Measurements from ENCODE around the gene PPP6R2. TPM values are rescaled to one million over a fixed set of nuclear protein-coding genes. Genes with fewer than 3 reads are reported as not detected.

Gene PPP6R2
- total RNA-seq (2022; extraction: Qiagen RNA extraction) = 9.9 to 13.3 TPM (median 12.8 TPM) in 5 replicates

GRCh38 chr22:50342651-50343540 is at the start of gene PPP6R2:
Gene PPP6R2, plus strand, starts transcription at chr22:50343327. Its CDS starts 50,582 bp downstream, at chr22:50393909.

GRCh38 chr22:50306753-50307749 is 36.1 kb upstream of the PPP6R2 start, which contains the start of gene PLXNB2:
Gene PLXNB2, minus strand, starts transcription at chr22:50307646. Its CDS starts 17,062 bp downstream, at chr22:50290584.

GRCh38 chr22:50326956-50327710 is 16.0 kb upstream of the PPP6R2 start, which contains the start of gene DENND6B:
Gene DENND6B, minus strand, starts transcription at chr22:50327012. Its CDS starts 24 bp downstream, at chr22:50326988.

GRCh38 chr22:50474710-50475651 is 131.9 kb downstream of the PPP6R2 start, which contains the start of gene SBF1:
Gene SBF1, minus strand, starts transcription at chr22:50475035. Its CDS starts 195 bp downstream, at chr22:50474840.

GRCh38 chr22:50481440-50482106 is 138.4 kb downstream of the PPP6R2 start, which contains the start of gene ADM2:
Gene ADM2, plus strand, starts transcription at chr22:50481543. Its CDS starts 305 bp downstream, at chr22:50481848.

GRCh38 chr22:50486561-50487289 is 143.6 kb downstream of the PPP6R2 start, which contains the start of gene MIOX:
Gene MIOX, plus strand, starts transcription at chr22:50486859. Its CDS starts 39 bp downstream, at chr22:50486898.

Other genes with a start within 250 kb of the PPP6R2 start
- gene PANX2, start 172.6 kb upstream of the PPP6R2 start, total RNA-seq (2022; extraction: Qiagen RNA extraction) = 5.3 to 6.6 TPM (median 5.8 TPM) in 5 replicates
- 23.2 to 37.9 TPM (median 34.9 TPM) in 5 replicates for gene TRABD, start 157.4 kb upstream of the PPP6R2 start, total RNA-seq (2022; extraction: Qiagen RNA extraction)
- 12.7 to 20.2 TPM (median 19.4 TPM) in 5 replicates for gene SELENOO, start 142.3 kb upstream of the PPP6R2 start, total RNA-seq (2022; extraction: Qiagen RNA extraction)
- gene TUBGCP6, start 98.3 kb upstream of the PPP6R2 start, total RNA-seq (2022; extraction: Qiagen RNA extraction) = 5.6 to 12.2 TPM (median 9.3 TPM) in 5 replicates
- gene HDAC10, start 92.1 kb upstream of the PPP6R2 start, total RNA-seq (2022; extraction: Qiagen RNA extraction) = 6.4 to 12.9 TPM (median 10.2 TPM) in 5 replicates
- 18.5 to 29.4 TPM (median 25.3 TPM) in 5 replicates for gene MAPK12, start 81.6 kb upstream of the PPP6R2 start, total RNA-seq (2022; extraction: Qiagen RNA extraction)
- gene MAPK11, start 72.9 kb upstream of the PPP6R2 start, total RNA-seq (2022; extraction: Qiagen RNA extraction) = 5.1 to 8.9 TPM (median 7.7 TPM) in 5 replicates
- 93.5 to 117 TPM (median 111 TPM) in 5 replicates for gene PLXNB2, start 35.7 kb upstream of the PPP6R2 start, total RNA-seq (2022; extraction: Qiagen RNA extraction)
- gene DENND6B, start 16.3 kb upstream of the PPP6R2 start, total RNA-seq (2022; extraction: Qiagen RNA extraction) = 2.4 to 3.6 TPM (median 3.2 TPM) in 5 replicates
- gene SBF1, start 131.7 kb downstream of the PPP6R2 start, total RNA-seq (2022; extraction: Qiagen RNA extraction) = 19.2 to 26.3 TPM (median 23.1 TPM) in 5 replicates
- gene ADM2, start 138.2 kb downstream of the PPP6R2 start, total RNA-seq (2022; extraction: Qiagen RNA extraction) = 0.41 to 0.63 TPM (median 0.57 TPM) in 5 replicates
- gene MIOX, start 143.5 kb downstream of the PPP6R2 start, total RNA-seq (2022; extraction: Qiagen RNA extraction) = 0.05 TPM in 1 of 5 replicates, not detected in the others
- gene LMF2, start 164.4 kb downstream of the PPP6R2 start, total RNA-seq (2022; extraction: Qiagen RNA extraction) = 33.6 to 51.5 TPM (median 49.9 TPM) in 5 replicates
- gene NCAPH2, start 164.9 kb downstream of the PPP6R2 start, total RNA-seq (2022; extraction: Qiagen RNA extraction) = 33.5 to 38.4 TPM (median 36.8 TPM) in 5 replicates
- 3.2 to 9.1 TPM (median 4.7 TPM) in 5 replicates for gene SCO2, start 182.3 kb downstream of the PPP6R2 start, total RNA-seq (2022; extraction: Qiagen RNA extraction)
- gene TYMP, start 186.7 kb downstream of the PPP6R2 start, total RNA-seq (2022; extraction: Qiagen RNA extraction) = 11.7 to 19.2 TPM (median 17.9 TPM) in 5 replicates
- 0.02 to 0.03 TPM (median 0.03 TPM) in 3 of 5 replicates, not detected in the others for gene KLHDC7B, start 202.6 kb downstream of the PPP6R2 start, total RNA-seq (2022; extraction: Qiagen RNA extraction)
- gene SYCE3, start 219.6 kb downstream of the PPP6R2 start, total RNA-seq (2022; extraction: Qiagen RNA extraction) = 0.22 to 0.37 TPM (median 0.29 TPM) in 3 of 5 replicates, not detected in the others
- gene CPT1B, start 235.1 kb downstream of the PPP6R2 start, total RNA-seq (2022; extraction: Qiagen RNA extraction) = 5.8 to 14.7 TPM (median 12.1 TPM) in 5 replicates
- gene CHKB, start 239.5 kb downstream of the PPP6R2 start, total RNA-seq (2022; extraction: Qiagen RNA extraction) = 11.6 to 20.4 TPM (median 17.8 TPM) in 5 replicates

Measured in A549 treated with AZD2906 at 1 μM for 4 hours (cell line).